Mesothelial cell of epicardium (in vitro differentiated cells): ENCODE results near the gene TIMP1. TPM values are rescaled to one million over a fixed set of nuclear protein-coding genes. Genes with fewer than 3 reads are reported as not detected.
A peak's percentile ranks its signal among the peaks of the same experiment; 100 is the strongest.

Experiments
- DNase-seq, 2 experiments: peaks; one replicate each; pipeline ENCODE4 v3.0.0; 2021; ENCODE audit warnings: low spot score in 2 of 2; ENCODE audit not compliant: unreplicated experiment in 2 of 2
- H3K27ac Mint-ChIP-seq: 2 replicates; pipeline ENCODE4 v1.8.0; 2021; ENCODE audit warnings: mixed read lengths
- H3K27me3 Mint-ChIP-seq: 2 replicates; pipeline ENCODE4 v1.8.0; 2021; ENCODE audit warnings: low read depth, mixed read lengths
- H3K36me3 Mint-ChIP-seq: 2 replicates; pipeline ENCODE4 v1.8.0; 2021; ENCODE audit warnings: mixed read lengths
- H3K4me1 Mint-ChIP-seq: 2 replicates; pipeline ENCODE4 v1.8.0; 2021; ENCODE audit warnings: mixed read lengths
- H3K4me3 Mint-ChIP-seq: 2 replicates; pipeline ENCODE4 v1.8.0; 2021; ENCODE audit warnings: mild to moderate bottlenecking, moderate library complexity, mixed read lengths
- H3K9me3 Mint-ChIP-seq: 2 replicates; pipeline ENCODE4 v1.8.0; 2021; ENCODE audit warnings: mixed read lengths
- total RNA-seq: library from RNA; stranded (reverse); gene quantifications from 3 replicates; pipeline ENCODE4 v1.2.1, GENCODE V29; 2021
- TF ChIP-seq, protein P1 (sequence below): fragments of 200-600 bp; sonication (generic); IDR thresholded peaks from one replicate; pipeline ENCODE4 v1.5.0; 2021; ENCODE audit warnings: antibody characterized with exemption; ENCODE audit not compliant: unreplicated experiment

TIMP1 gene
- total RNA-seq, 1 donor from 2014 or later: 117 TPM

GRCh38 chrX:47587091-47587891 is 5.1 kb downstream of the TIMP1 start:
- no peak overlapping the region for H3K27ac Mint-ChIP-seq
- TF ChIP-seq, protein P1, sequence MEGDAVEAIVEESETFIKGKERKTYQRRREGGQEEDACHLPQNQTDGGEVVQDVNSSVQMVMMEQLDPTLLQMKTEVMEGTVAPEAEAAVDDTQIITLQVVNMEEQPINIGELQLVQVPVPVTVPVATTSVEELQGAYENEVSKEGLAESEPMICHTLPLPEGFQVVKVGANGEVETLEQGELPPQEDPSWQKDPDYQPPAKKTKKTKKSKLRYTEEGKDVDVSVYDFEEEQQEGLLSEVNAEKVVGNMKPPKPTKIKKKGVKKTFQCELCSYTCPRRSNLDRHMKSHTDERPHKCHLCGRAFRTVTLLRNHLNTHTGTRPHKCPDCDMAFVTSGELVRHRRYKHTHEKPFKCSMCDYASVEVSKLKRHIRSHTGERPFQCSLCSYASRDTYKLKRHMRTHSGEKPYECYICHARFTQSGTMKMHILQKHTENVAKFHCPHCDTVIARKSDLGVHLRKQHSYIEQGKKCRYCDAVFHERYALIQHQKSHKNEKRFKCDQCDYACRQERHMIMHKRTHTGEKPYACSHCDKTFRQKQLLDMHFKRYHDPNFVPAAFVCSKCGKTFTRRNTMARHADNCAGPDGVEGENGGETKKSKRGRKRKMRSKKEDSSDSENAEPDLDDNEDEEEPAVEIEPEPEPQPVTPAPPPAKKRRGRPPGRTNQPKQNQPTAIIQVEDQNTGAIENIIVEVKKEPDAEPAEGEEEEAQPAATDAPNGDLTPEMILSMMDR: no peak

GRCh38 chrX:47587906-47588735 is 5.9 kb downstream of the TIMP1 start:
- Mint-ChIP-seq H3K27ac (no peak overlapping the region), H3K36me3 (peaks cover 2% of the 10 kb centered on the region), H3K4me3 (no peak overlapping the region), H3K27me3 (peaks cover 5% of the 10 kb centered on the region), H3K4me1 (peaks cover 7% of the 10 kb centered on the region), H3K9me3 (peaks cover 6% of the 10 kb centered on the region)
- TF ChIP-seq, protein P1: no peak
- no peak for DNase-seq

More at GRCh38 chrX:47587091-47587891, 5.1 kb downstream of the TIMP1 start:
- Mint-ChIP-seq H3K4me1 (peaks cover 7% of the 10 kb centered on the region), H3K36me3 (peaks cover 2% of the 10 kb centered on the region), H3K9me3 (peaks cover 6% of the 10 kb centered on the region), H3K4me3 (no peak overlapping the region), H3K27me3 (peaks cover 5% of the 10 kb centered on the region)
- DNase-seq: peak in 1 of 2 experiments; percentile 5

GRCh38 chrX:47590984-47591383 is 8.7 kb downstream of the TIMP1 start:
- Mint-ChIP-seq H3K27me3 (peaks cover 5% of the 10 kb centered on the region), H3K4me3 (no peak overlapping the region), H3K9me3 (peaks cover 10% of the 10 kb centered on the region), H3K36me3 (peaks cover 2% of the 10 kb centered on the region), H3K27ac (no peak overlapping the region), H3K4me1 (no peaks in the 10 kb centered on the region)
- DNase-seq: no peak
- TF ChIP-seq, protein P1: no peak

DNA sequence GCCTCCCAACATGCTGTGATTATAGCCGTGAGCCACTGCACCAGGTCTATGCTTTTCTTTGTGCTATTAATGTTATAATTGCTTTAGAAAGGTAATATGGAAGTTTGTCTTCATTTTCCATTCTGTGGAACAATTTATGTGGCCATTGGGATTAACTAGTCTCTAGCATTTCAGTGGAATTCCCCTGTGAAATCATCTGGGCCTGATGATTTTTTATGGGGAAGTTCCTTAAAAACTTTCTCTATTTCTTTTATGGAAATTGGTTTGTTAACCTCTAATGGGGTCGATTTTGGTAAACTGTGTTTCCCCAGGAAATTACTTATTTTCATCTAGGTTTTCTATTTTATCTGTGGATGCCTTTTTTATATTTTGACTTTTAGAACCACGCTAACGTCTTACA is 11.3 kb downstream of the TIMP1 start:
- Mint-ChIP-seq H3K36me3 (peaks cover 2% of the 10 kb centered on the region), H3K27ac (no peak overlapping the region), H3K4me3 (no peak overlapping the region), H3K27me3 (peaks cover 5% of the 10 kb centered on the region), H3K4me1 (no peaks in the 10 kb centered on the region), H3K9me3 (peaks cover 28% of the 10 kb centered on the region)
- TF ChIP-seq, protein P1: no peak
- no peak for DNase-seq

GRCh38 chrX:47595716-47596251 is 13.5 kb downstream of the TIMP1 start:
- DNase-seq: no peak
- H3K4me1 Mint-ChIP-seq: no peaks in the 10 kb centered on the region
- peaks cover 2% of the 10 kb centered on the region for H3K36me3 Mint-ChIP-seq
- H3K4me3 Mint-ChIP-seq: no peak overlapping the region
- H3K9me3 Mint-ChIP-seq: peaks cover 35% of the 10 kb centered on the region
- no peaks in the 10 kb centered on the region for H3K27me3 Mint-ChIP-seq
- H3K27ac Mint-ChIP-seq: no peak overlapping the region
- TF ChIP-seq, protein P1: no peak
